ENCODE measurements around the gene LPCAT1.

The LPCAT1 gene

GRCh38 chr5:1415059-1415425 lies 108.7 kb downstream of the LPCAT1 start:
- TF ChIP-seq CTCF (IDR thresholded peaks at IDR 0.05; ENCODE audit: low read depth, low read length): no peak
- DNase-seq (ENCODE audit: extremely low read depth, low read depth): no peak

GRCh38 chr5:1414311-1415058 lies 109.3 kb downstream of the LPCAT1 start:
- no peak for TF ChIP-seq CTCF (IDR thresholded peaks at IDR 0.05; ENCODE audit: low read depth, low read length)
- no peak for DNase-seq (ENCODE audit: extremely low read depth, low read depth)

GRCh38 chr5:1413611-1414241 lies 110.0 kb downstream of the LPCAT1 start:
- no peak for DNase-seq (ENCODE audit: extremely low read depth, low read depth)
- no peak for TF ChIP-seq CTCF (IDR thresholded peaks at IDR 0.05; ENCODE audit: low read depth, low read length)

GRCh38 chr5:1413211-1413610 lies 110.5 kb downstream of the LPCAT1 start:
- DNase-seq (ENCODE audit: extremely low read depth, low read depth): no peak
- TF ChIP-seq CTCF (IDR thresholded peaks at IDR 0.05; ENCODE audit: low read depth, low read length): no peak

- TF ChIP-seq CTCF (IDR thresholded peaks at IDR 0.05; ENCODE audit: low read depth, low read length): no peak
- no peak for DNase-seq (ENCODE audit: extremely low read depth, low read depth)
These were observed 111.1 kb downstream of the LPCAT1 start for GRCh38 chr5:1412621-1413020.

- no peak for TF ChIP-seq CTCF (IDR thresholded peaks at IDR 0.05; ENCODE audit: low read depth, low read length)
- DNase-seq (ENCODE audit: extremely low read depth, low read depth): no peak
These were observed 111.6 kb downstream of the LPCAT1 start for GRCh38 chr5:1412163-1412562.

All from AG09319 (cell line).